Measurements from ENCODE around the gene PARD3B.

PARD3B gene

DNA sequence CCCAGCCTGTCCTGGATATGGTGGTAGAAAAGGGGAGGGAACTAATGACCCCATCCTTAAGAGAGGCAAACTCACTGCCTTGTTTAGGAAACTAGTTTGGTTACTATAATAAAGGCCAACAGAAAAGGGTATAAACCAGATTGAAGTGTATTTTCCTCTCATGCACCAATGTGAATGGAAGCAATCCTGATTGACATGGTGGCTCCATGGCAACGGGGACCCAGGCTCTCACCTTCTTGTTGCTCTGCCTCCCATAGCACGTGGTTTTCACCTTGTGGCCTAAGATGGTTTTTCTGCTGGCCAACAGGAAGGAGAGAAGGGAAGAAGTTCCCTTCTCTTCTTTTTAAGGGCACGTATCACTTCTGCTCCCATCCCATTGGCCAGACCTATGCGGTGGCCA lies 1069.7 kb downstream of the PARD3B start:
- DNase-seq (ENCODE audit: low spot score) = no peak

DNA sequence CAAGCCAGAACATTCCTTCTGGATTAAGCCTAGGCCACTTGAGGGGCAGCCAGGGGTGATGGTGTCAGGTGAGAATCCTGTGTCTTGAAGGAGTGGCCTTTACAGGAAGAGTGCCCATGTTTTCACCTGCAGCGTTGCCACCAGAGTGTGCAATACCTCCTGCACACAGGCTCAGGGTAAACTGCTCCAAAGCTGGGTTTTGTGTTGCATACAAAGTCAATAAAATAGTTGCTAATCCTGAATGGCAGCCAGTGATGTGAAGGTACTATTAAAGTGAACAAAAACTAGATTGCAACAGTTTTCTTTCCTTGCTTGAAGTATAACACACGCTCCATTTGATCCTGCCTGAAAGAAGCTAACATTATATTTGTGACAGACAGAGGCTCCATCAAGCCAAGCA lies 1072.6 kb downstream of the PARD3B start:
- DNase-seq (ENCODE audit: low spot score) = no peak

- DNase-seq (ENCODE audit: low spot score) = no peak
These were observed 1074.3 kb downstream of the PARD3B start for GRCh38 chr2:205619600-205619999.

GRCh38 chr2:205627085-205627484 lies 1081.8 kb downstream of the PARD3B start:
- no peak for DNase-seq (ENCODE audit: low spot score)

GRCh38 chr2:205628422-205628821 lies 1083.1 kb downstream of the PARD3B start:
- DNase-seq (ENCODE audit: low spot score) = no peak

DNA sequence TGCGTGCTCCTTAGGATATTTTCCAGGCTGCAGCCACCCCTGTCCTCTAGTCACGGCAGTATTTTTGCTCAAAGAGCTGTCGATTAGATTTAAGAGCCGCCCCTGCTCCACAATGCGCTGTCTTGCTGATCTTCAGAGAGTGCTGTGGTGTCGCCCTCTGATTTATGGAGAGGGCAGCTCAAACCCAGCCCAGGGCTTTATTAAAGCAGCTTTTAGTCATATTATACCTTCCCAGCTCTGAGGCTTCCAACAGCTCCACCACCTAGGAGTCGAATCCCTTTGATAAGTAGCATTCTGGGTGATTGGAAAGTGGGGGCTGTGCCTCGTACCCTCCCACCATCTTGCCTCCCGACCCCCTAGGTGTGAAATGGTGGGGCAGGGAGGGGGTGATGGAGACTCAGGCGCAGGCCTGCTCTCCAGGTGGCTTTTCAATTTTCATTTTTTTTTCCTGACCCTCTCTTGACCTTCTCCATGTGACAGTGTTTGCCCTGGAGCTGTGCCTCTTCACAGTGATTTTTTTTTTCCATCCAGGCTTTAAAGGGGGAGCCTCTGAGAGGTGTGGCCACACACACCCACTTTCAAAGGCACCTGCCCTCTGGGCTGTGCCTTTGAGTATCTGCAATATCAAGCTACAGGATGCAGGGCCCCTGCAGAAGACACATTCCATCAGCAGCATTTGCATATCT lies 1084.0 kb downstream of the PARD3B start:
- no peak for DNase-seq (ENCODE audit: low spot score)

DNA sequence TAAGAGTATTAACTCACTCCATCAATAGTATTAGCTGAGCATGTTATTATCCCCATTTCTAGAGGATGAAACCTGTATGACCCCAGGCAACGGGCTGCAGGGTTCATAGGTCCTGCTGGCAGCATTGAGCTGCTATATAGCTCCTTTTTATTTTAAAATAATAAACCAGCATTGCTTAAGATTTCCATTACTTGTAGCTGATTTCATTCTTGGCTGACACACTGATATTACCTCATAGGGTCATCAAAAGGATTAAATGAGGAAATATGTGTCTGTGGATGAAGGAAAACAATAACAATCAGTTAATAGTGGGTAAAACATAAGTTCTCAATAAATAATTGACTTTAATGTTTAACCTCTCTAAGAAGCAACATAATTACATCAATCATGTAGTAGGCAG lies 1088.7 kb downstream of the PARD3B start:
- DNase-seq (ENCODE audit: low spot score) = no peak

GRCh38 chr2:205636549-205637319 lies 1091.5 kb downstream of the PARD3B start:
- DNase-seq (ENCODE audit: low spot score) = no peak

- no peak for DNase-seq (ENCODE audit: low spot score)
These were observed 1092.0 kb downstream of the PARD3B start for GRCh38 chr2:205637320-205637602.

DNA sequence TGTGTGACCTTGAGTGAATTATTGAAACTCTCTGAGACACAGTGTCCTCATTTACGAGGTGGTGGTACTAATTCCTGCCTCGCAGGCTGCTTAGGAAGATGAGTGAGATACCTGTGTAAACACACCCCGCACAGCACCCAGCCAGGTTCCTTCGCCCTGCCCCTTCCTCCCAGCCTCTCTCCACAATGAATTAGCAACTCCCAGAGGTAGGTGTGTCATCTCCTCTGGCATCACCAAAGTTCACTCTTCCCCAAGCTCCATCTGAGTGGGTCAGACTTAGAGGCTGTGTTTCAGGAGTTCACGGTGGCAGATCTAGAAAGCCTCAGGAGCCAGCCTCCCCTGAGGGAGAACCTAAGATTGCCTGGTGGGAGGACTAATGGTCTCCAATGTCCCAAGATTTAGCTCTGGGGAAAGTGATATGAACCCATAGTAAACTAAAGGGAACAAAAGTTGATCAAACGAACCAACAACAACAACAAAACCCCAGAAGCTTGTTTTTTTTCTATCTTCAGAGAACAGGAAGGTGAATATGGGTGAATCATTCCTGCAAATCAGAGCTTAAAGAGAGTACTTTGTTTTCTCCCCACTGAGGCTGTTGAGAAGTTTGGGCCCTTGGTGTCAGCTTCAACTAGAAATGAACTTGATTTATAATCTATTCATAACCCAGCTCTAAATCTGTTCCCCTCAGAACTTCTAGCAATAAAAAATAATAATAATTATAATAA lies 1092.7 kb downstream of the PARD3B start:
- DNase-seq (ENCODE audit: low spot score) = no peak

DNA sequence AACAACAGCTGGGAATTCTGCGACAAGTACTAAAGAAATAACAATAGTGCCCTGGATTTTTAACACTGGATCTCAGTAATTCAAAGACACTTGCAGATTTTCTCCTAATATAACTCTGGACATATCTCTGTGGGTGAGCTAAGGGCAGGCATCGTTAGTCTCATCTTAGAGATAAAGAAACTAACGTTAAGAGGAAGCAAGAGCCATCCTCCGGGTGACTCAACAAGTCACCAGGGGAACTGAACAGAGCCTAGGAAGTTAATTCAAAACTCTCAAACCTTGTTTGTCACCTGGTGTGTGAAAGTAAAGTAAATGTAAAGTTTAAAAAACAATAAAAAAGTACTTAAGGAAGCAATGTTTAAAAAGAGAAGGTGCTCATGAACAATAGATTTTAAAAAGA lies 1095.4 kb downstream of the PARD3B start:
- no peak for DNase-seq (ENCODE audit: low spot score)

GRCh38 chr2:205642599-205643356 lies 1097.5 kb downstream of the PARD3B start:
- no peak for DNase-seq (ENCODE audit: low spot score)

GRCh38 chr2:205643391-205643885 lies 1098.2 kb downstream of the PARD3B start:
- DNase-seq (ENCODE audit: low spot score) = no peak

DNA sequence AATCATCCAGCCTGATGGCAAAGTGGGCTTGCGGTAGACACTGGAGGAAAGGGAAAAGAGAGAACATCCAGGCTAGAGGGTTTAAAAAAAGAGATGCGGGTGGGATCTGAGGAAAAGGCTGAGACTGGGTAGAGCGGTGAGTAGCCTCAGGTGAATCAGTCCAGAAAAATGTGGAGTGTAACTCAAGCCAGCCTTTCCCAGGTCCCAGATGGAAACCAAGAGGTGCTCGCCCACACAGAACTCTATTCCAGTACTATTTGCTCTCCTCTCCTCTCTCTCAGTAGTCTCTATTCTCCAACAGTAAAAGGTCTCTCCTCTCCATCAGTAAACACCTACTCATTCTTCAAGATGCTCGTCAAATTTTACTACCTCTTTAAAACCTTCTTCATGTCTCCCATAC lies 1098.7 kb downstream of the PARD3B start:
- DNase-seq (ENCODE audit: low spot score) = no peak

- no peak for DNase-seq (ENCODE audit: low spot score)
These were observed 1101.4 kb downstream of the PARD3B start for GRCh38 chr2:205646680-205647079.

GRCh38 chr2:205650450-205650849 lies 1105.2 kb downstream of the PARD3B start:
- no peak for DNase-seq (ENCODE audit: low spot score)

GRCh38 chr2:205650931-205651330 lies 1105.7 kb downstream of the PARD3B start:
- DNase-seq (ENCODE audit: low spot score) = no peak

DNA sequence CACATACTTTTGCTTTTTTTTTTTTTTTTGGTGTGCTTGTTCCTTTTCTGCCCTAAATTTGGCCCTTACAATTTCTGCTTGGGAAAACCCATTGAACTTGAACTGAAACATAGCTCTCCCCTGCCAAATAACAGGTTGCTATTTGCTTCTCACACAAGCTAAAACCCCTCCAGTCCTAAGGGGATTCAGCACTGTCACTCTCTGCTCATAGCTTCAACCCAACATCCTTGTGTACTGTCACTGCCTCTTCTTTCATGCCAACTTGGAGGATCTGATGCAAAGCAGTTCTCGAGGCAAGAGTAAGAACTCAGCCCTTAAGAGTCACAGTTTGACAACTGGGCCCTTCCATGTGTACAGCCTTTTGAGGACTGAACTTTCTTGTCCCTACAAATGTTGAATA lies 1106.4 kb downstream of the PARD3B start:
- DNase-seq (ENCODE audit: low spot score) = no peak

DNA sequence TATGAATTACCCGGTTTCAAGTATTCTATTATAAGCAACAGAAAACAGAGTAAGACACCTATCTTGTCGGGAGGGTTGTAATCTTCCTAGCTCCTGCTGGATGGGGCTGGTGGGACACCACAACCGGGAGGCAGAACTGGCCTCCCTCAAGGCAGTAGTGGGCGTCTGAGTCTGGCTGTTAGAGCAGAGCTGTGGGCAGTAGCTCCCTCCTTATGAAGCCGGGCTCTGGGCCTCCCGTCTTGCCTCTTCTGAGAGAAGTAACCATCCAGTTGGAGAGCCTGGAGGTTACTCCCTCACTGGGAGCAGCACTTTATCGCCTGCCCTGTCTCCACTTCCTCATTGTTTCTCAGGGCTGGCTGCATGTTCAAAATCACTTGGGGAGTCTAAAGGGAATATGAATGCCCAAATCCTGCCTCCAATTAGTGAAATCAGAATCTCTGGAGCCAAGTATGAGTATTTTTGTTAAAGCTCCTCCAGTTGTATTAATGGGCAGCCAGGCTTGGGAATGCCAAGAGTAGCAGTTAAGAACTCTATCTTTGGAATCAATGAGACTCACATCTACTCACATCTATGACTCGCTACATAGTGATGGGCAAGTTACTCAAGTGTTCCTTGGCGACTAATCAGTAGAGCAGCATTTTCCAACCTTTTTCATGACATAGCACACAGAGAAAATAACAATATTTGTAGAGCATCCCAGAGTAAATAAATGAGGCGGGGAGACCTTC lies 1109.8 kb downstream of the PARD3B start:
- no peak for DNase-seq (ENCODE audit: low spot score)

DNA sequence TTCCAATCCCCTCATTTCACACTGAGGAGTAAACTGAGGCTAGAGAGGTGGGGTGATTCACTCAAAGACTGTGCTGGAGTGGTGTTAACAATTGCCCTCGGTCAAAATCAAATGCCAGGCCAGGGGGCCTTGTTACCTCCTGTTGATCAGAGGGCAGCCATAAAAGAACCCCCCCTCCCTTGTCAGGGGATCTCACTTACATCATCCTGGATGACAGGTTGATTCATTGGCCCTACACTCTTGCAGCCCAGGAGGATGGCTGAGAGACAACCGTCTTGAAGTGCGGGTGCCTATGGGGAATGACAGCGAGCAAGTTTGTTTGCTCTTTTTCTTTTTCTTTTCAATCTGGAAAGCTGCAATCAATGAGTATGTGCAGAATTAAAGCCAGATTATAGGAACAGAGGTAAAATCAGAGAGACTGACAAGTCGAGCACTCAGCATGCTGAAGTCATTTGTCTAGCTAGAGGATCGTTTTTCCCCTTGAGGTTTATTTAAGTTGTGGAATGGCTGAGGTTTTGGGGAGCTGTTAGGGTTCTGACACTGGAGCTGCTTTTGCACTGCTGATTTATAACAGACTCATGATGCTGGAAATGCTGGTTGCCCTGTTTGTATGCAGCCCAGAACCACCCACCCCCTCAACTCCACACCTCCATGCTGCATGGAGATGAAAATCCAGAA lies 1110.6 kb downstream of the PARD3B start:
- no peak for DNase-seq (ENCODE audit: low spot score)

DNA sequence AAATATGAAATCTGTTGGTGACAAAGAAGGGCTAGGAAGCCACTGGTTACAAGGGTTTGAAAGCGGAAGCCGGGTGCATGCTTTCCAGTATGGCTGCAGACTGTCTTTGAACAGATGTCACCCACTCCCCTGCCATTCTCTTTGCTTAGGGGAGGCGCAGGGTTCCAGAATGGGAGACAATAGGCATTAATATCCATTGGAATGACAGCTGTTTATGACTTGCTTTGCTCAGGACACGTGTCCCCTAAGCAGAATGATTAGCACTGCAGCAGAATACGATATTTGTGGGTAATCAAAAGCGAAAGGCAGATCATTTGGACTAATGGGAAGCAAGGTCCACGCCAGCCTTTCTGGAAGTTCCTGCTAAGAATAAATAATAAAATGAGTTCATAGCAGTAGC lies 1111.2 kb downstream of the PARD3B start:
- DNase-seq (ENCODE audit: low spot score) = no peak

All from Ammon's horn (tissue), 1 donor.